AG04450 (cell line): ENCODE results near the gene LAG3. TPM values are rescaled to one million over a fixed set of nuclear protein-coding genes. Genes with fewer than 3 reads are reported as not detected.

ENCODE experiments used
- CTCF ChIA-PET: fragments of 300-600, 350-600 bp; formaldehyde crosslinking; extraction: SDS; loops from one replicate; lab custom pipeline; 2022; ENCODE audit warnings: antibody characterized with exemption, inconsistent platforms; lab: Charles Lee
- POLR2A ChIA-PET: fragments of 350-600 bp; formaldehyde crosslinking; extraction: SDS; loops from one replicate; lab custom pipeline; 2021; ENCODE audit warnings: antibody characterized with exemption, inconsistent platforms; lab: Yijun Ruan, JAX
- DNase-seq: peaks from one replicate; pipeline ENCODE4 v3.0.0-alpha.2; 2011; ENCODE audit warnings: low read depth, low spot score
- H3K27ac ChIP-seq: one replicate; pipeline ENCODE4 v1.5.1; 2012; ENCODE audit warnings: low read depth, low read length, control low read depth
- H3K27me3 ChIP-seq: one replicate; pipeline ENCODE4 v1.6.0; 2012; ENCODE audit warnings: low read length; ENCODE audit not compliant: control insufficient read depth, insufficient read depth
- H3K4me3 ChIP-seq: 2 replicates; pipeline ENCODE4 v1.5.1; 2011; ENCODE audit warnings: mild to moderate bottlenecking, low read depth, low read length, control low read depth
- H3K9me3 ChIP-seq: 2 replicates; pipeline ENCODE4 v1.5.1; 2012; ENCODE audit warnings: low read length; ENCODE audit not compliant: control insufficient read depth, insufficient read depth
- CTCF ChIP-seq: IDR thresholded peaks from 2 replicates; pipeline ENCODE4 v1.5.1; 2011; ENCODE audit warnings: low read depth, low read length, control low read depth, inconsistent platforms
- polyA plus RNA-seq: library from polyadenylated mRNA; depleted of rRNA; stranded (reverse); fragments of >200 nt; gene quantifications from 2 replicates; pipeline ENCODE4 v1.2.3, GENCODE V29; 2011

Gene LAG3
- polyA plus RNA-seq, 1 experiment = 0.11 TPM

GRCh38 chr12:6824901-6825381, 52.6 kb downstream of the LAG3 start:
- ChIA-PET POLR2A (interaction anchor here (1.9 kb wide), 1 partner anchor 71 kb away, joined by 6 read pairs; the partner anchor contains the start of gene MLF2), CTCF (interaction anchor here (0.5 to 11.8 kb wide), 26 partner anchors 9 to 271 kb away, joined by 3 to 165 read pairs (median 4); partner anchors contain the start of genes CD4, COPS7A and MLF2)
- Histone ChIP-seq H3K4me3 (peak overlapping the region; percentile 36; the same call in 1 of the 2 replicates), H3K9me3 (no peaks in the 10 kb centered on the region; the same call in 1 of the 2 replicates), H3K27me3 (no peaks in the 10 kb centered on the region), H3K27ac (no peak overlapping the region)
- DNase-seq = no peak
- TF ChIP-seq CTCF = no peak

DNA sequence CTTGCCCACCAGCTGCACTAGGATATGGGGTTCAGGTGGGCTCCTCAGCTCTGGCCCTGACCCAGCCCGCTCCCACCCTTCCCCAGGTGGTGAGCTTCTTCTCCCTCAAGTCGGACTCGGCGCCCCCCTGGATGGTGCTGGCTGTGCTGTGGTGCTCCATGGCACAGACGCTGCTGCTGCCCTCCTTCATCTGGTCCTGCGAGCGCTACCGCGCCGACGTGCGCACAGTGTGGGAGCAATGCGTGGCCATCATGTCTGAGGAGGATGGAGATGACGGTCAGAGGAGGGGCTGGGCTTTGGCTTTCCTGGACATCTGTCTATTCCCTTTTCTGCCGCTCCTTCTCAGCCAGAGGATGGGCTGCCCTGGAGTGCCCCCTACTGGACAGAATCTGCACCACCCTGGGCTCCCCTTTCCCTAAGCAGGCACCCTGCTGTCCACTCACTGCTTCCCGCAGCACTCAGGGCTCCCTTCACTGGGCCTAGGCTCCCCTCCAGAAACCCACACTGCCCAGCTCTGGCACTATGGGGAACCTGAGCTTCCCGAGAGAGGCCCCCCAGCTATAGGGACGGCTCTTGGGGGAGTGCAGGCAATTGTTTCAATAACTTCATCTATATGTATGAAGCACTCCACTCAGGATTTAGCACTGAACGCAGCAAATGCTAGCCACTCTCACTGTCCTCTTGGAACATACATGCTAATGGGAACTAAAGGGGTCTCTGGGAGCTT, 53.2 kb downstream of the LAG3 start:
- Histone ChIP-seq H3K4me3 (peak overlapping the region; percentile 36), H3K27me3 (no peaks in the 10 kb centered on the region), H3K9me3 (no peaks in the 10 kb centered on the region; the same call in 1 of the 2 replicates), H3K27ac (no peak overlapping the region)
- CTCF ChIA-PET = interaction anchor here (0.6 to 11.8 kb wide), 35 partner anchors 9 to 272 kb away, joined by 3 to 165 read pairs (median 4); partner anchors contain the start of genes CD4, COPS7A and MLF2
- DNase-seq = peak; percentile 60
- TF ChIP-seq CTCF = peak; percentile 96
- POLR2A ChIA-PET = interaction anchor here (1.9 kb wide), 1 partner anchor 72 kb away, joined by 6 read pairs; the partner anchor contains the start of gene MLF2

GRCh38 chr12:6826125-6826733, 53.9 kb downstream of the LAG3 start:
- POLR2A ChIA-PET = interaction anchor here (1.9 to 3.6 kb wide), 2 partner anchors 73 kb away, joined by 6 to 26 read pairs; partner anchors contain the start of gene MLF2
- DNase-seq = no peak
- no peaks in the 10 kb centered on the region; the same call in 1 of the 2 replicates for H3K9me3 ChIP-seq
- TF ChIP-seq CTCF = no peak
- no peak overlapping the region for H3K27ac ChIP-seq
- CTCF ChIA-PET = interaction anchor here (0.7 to 11.8 kb wide), 17 partner anchors 8 to 212 kb away, joined by 3 to 165 read pairs (median 4); partner anchors contain the start of genes COPS7A and MLF2
- H3K27me3 ChIP-seq = no peaks in the 10 kb centered on the region
- H3K4me3 ChIP-seq = no peak overlapping the region

DNA sequence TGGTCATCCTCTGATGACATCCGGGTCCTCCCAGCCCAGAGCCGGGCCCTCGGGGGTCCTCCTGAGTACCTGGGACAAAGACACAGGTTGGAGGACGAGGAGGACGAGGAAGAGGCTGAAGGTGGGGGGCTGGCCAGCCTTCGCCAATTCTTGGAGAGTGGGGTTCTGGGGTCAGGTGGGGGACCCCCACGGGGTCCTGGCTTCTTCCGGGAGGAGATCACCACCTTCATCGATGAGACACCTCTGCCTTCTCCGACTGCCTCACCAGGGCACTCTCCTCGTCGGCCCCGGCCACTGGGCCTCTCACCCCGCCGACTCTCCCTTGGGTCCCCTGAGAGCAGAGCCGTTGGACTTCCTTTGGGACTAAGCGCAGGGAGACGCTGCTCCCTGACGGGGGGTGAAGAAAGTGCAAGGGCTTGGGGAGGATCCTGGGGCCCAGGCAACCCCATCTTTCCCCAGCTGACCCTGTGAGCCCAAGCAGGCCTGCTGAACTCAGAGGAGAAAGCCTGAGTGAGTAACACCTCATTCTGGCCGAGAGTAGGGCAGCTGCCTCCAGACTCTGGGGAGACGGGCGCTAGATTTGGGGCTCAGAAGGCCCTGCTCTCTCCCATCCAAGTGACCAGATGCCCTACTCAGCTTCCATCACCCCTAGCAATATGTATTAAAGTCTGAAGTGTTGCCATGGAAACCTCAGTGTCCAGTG, 54.6 kb downstream of the LAG3 start:
- H3K27ac ChIP-seq = peak overlapping the region; percentile 65
- CTCF ChIA-PET = interaction anchor here (0.9 to 11.8 kb wide), 13 partner anchors 8 to 289 kb away, joined by 3 to 165 read pairs (median 4); partner anchors contain the start of gene MLF2
- H3K27me3 ChIP-seq = no peaks in the 10 kb centered on the region
- no peak for TF ChIP-seq CTCF
- no peak for DNase-seq
- POLR2A ChIA-PET = interaction anchor here (0.5 to 3.6 kb wide), 4 partner anchors 60 to 293 kb away, joined by 4 to 26 read pairs (median 8); partner anchors contain the start of genes GAPDH, MLF2 and PTMS
- H3K4me3 ChIP-seq = no peak overlapping the region
- no peaks in the 10 kb centered on the region; the same call in 1 of the 2 replicates for H3K9me3 ChIP-seq
